IMR-90 (cell line): Measurements from ENCODE around the gene LRRC18. TPM values are rescaled to one million over a fixed set of nuclear protein-coding genes. Genes with fewer than 3 reads are reported as not detected.

Experiments used
- ATAC-seq: fragments of 200-7000 bp; cut with Tn5 transposase; 2 replicates; pipeline ENCODE4 v1.9.1; 2020; ENCODE audit warnings: low read depth, mild to moderate bottlenecking, moderate library complexity
- BruUV-seq: library from RNA; stranded (reverse); fragments of 400-500 nt; replicated peaks from 2 replicates; lab custom pipeline; 2021; lab: Mats Ljungman, UMichigan
- CTCF ChIA-PET: fragments of 300-600 bp; formaldehyde crosslinking; extraction: SDS; loops from one replicate; lab custom pipeline; 2021; ENCODE audit warnings: antibody characterized with exemption; lab: Yijun Ruan, JAX
- POLR2A ChIA-PET: fragments of 300-600 bp; sonication (Branson Sonifier 250); formaldehyde crosslinking; loops from one replicate; lab custom pipeline; 2022; ENCODE audit warnings: antibody characterized with exemption; ENCODE audit not compliant: unreplicated experiment; lab: Charles Lee
- DNase-seq: peaks from one replicate; pipeline ENCODE4 v3.0.0; 2013
- H2AFZ ChIP-seq: replicated peaks from 2 replicates; pipeline ENCODE3; 2013; ENCODE audit warnings: low read length, mild to moderate bottlenecking; ENCODE audit not compliant: poor library complexity
- H2AK5ac ChIP-seq: 2 replicates; pipeline ENCODE4 v1.6.1; 2013; ENCODE audit warnings: low read depth, low read length, inconsistent platforms
- H2AK9ac ChIP-seq: replicated peaks from 2 replicates; pipeline ENCODE3; 2013; ENCODE audit warnings: mild to moderate bottlenecking, low read depth, low read length, moderate library complexity; ENCODE audit not compliant: poor library complexity
- H2BK120ac ChIP-seq: 2 replicates; pipeline ENCODE4 v1.6.1; 2013; ENCODE audit warnings: low read depth, low read length, inconsistent platforms
- H2BK15ac ChIP-seq: 3 replicates; pipeline ENCODE4 v1.6.1; 2013; ENCODE audit warnings: low read depth, low read length, inconsistent platforms
- H2BK20ac ChIP-seq: 2 replicates; pipeline ENCODE4 v1.6.1; 2013; ENCODE audit warnings: low read depth, mild to moderate bottlenecking, inconsistent platforms, low read length, moderate library complexity
- H2BK5ac ChIP-seq: 2 replicates; pipeline ENCODE4 v1.6.1; 2013; ENCODE audit warnings: mild to moderate bottlenecking, low read depth, low read length, inconsistent platforms; ENCODE audit not compliant: poor library complexity, severe bottlenecking
- H3K14ac ChIP-seq: replicated peaks from 2 replicates; pipeline ENCODE4 v1.6.1; 2013; ENCODE audit warnings: low read depth, low read length, inconsistent platforms
- H3K18ac ChIP-seq: 2 replicates; pipeline ENCODE4 v1.6.1; 2013; ENCODE audit warnings: low read depth, low read length, control low read depth
- H3K23ac ChIP-seq: 2 replicates; pipeline ENCODE4 v1.6.1; 2013; ENCODE audit warnings: low read depth, low read length, inconsistent platforms
- H3K27ac ChIP-seq: 2 replicates; pipeline ENCODE4 v1.5.1; 2013; ENCODE audit warnings: mild to moderate bottlenecking, control low read depth, low read length; ENCODE audit not compliant: insufficient read depth
- H3K27me3 ChIP-seq: 2 replicates; pipeline ENCODE4 v1.6.1; 2013; ENCODE audit warnings: low read length; ENCODE audit not compliant: control insufficient read depth, insufficient read depth
- H3K36me3 ChIP-seq: 2 replicates; pipeline ENCODE4 v1.6.1; 2013; ENCODE audit warnings: low read length, mixed read lengths; ENCODE audit not compliant: control insufficient read depth, insufficient read depth
- H3K4ac ChIP-seq: 2 replicates; pipeline ENCODE4 v1.6.1; 2013; ENCODE audit warnings: low read depth, low read length, inconsistent platforms
- H3K4me1 ChIP-seq: 2 replicates; pipeline ENCODE4 v1.6.1; 2013; ENCODE audit warnings: low read length, mixed read lengths; ENCODE audit not compliant: control insufficient read depth, insufficient read depth
- H3K4me2 ChIP-seq: 2 replicates; pipeline ENCODE4 v1.6.1; 2013; ENCODE audit warnings: low read depth, mild to moderate bottlenecking, control low read depth, low read length, moderate library complexity
- H3K4me3 ChIP-seq: 2 replicates; pipeline ENCODE4 v1.5.1; 2013; ENCODE audit warnings: low read depth, mild to moderate bottlenecking, control low read depth, low read length, moderate library complexity; ENCODE audit not compliant: insufficient read depth
- H3K56ac ChIP-seq: 2 replicates; pipeline ENCODE4 v1.6.1; 2013; ENCODE audit warnings: low read length, inconsistent platforms; ENCODE audit not compliant: insufficient read depth; ENCODE audit errors: extremely low read depth
- H3K79me1 ChIP-seq, 2 experiments: 2 replicates each; pipeline ENCODE4 v1.6.1; 2013; ENCODE audit warnings: low read length in 2 of 2, inconsistent platforms in 1 of 2, low read depth in 1 of 2
- H3K9ac ChIP-seq: 2 replicates; pipeline ENCODE4 v1.6.1; 2013; ENCODE audit warnings: low read depth, low read length, control low read depth
- H3K9me1 ChIP-seq: 2 replicates; pipeline ENCODE4 v1.6.1; 2013; ENCODE audit warnings: low read length, inconsistent platforms; ENCODE audit not compliant: insufficient read depth
- H3K9me3 ChIP-seq: 2 replicates; pipeline ENCODE4 v1.6.1; 2013; ENCODE audit warnings: low read length; ENCODE audit not compliant: control insufficient read depth, insufficient read depth
- H4K20me1 ChIP-seq: 2 replicates; pipeline ENCODE4 v1.6.1; 2013; ENCODE audit warnings: low read length, inconsistent platforms; ENCODE audit not compliant: insufficient read depth
- H4K5ac ChIP-seq: 2 replicates; pipeline ENCODE4 v1.6.1; 2013; ENCODE audit warnings: mild to moderate bottlenecking, low read depth, low read length, control low read depth
- H4K8ac ChIP-seq, 2 experiments: 2 replicates each; pipeline ENCODE4 v1.6.1; 2013; ENCODE audit warnings: low read depth in 2 of 2, low read length in 2 of 2, control low read depth in 1 of 2, inconsistent platforms in 1 of 2
- H4K91ac ChIP-seq: 2 replicates; pipeline ENCODE4 v1.6.1; 2013; ENCODE audit warnings: low read depth, low read length, inconsistent platforms; ENCODE audit not compliant: insufficient read depth
- BHLHE40 ChIP-seq: fragments of 150-350 bp; IDR thresholded peaks from 2 replicates; pipeline ENCODE4 v1.6.1; 2016; ENCODE audit warnings: mild to moderate bottlenecking, low read depth, low read length
- CEBPB ChIP-seq: IDR thresholded peaks from 2 replicates; pipeline ENCODE4 v1.6.1; 2012; ENCODE audit warnings: low read depth, low read length, improper control_type of control experiment
- CHD1 ChIP-seq: IDR thresholded peaks from 2 replicates; pipeline ENCODE4 v1.6.1; 2012; ENCODE audit warnings: low read depth, low read length, improper control_type of control experiment
- FOS ChIP-seq: fragments of 150-350 bp; IDR thresholded peaks from 2 replicates; pipeline ENCODE4 v1.6.1; 2016; ENCODE audit warnings: low read depth, low read length
- MAFK ChIP-seq: IDR thresholded peaks from 2 replicates; pipeline ENCODE4 v1.6.1; 2012; ENCODE audit warnings: low read depth, low read length, improper control_type of control experiment
- MAZ ChIP-seq: IDR thresholded peaks from 2 replicates; pipeline ENCODE4 v1.6.1; 2012; ENCODE audit warnings: low read depth, mild to moderate bottlenecking, low read length, improper control_type of control experiment, moderate library complexity, borderline replicate concordance
- MXI1 ChIP-seq: IDR thresholded peaks from 2 replicates; pipeline ENCODE4 v1.6.1; 2012; ENCODE audit warnings: low read depth, mild to moderate bottlenecking, low read length, moderate library complexity, borderline replicate concordance
- NFE2L2 ChIP-seq: fragments of 150-350 bp; IDR thresholded peaks from 2 replicates; pipeline ENCODE4 v1.6.1; 2016; ENCODE audit warnings: low read depth, mild to moderate bottlenecking, low read length
- POLR2A ChIP-seq: IDR thresholded peaks from 2 replicates; pipeline ENCODE4 v1.6.1; 2012; ENCODE audit warnings: mild to moderate bottlenecking, low read depth, low read length
- RAD21 ChIP-seq: IDR thresholded peaks from 2 replicates; pipeline ENCODE4 v1.6.1; 2012; ENCODE audit warnings: low read length, improper control_type of control experiment
- RCOR1 ChIP-seq: IDR thresholded peaks from 2 replicates; pipeline ENCODE4 v1.6.1; 2012; ENCODE audit warnings: mild to moderate bottlenecking, low read length, improper control_type of control experiment; ENCODE audit not compliant: insufficient replicate concordance
- RFX5 ChIP-seq: IDR thresholded peaks from 2 replicates; pipeline ENCODE4 v1.8.0; 2012; ENCODE audit warnings: low read depth, mild to moderate bottlenecking, low read length, moderate library complexity
- SMC3 ChIP-seq: fragments of 150-350 bp; IDR thresholded peaks from 2 replicates; pipeline ENCODE4 v1.6.1; 2016; ENCODE audit warnings: low read depth, mild to moderate bottlenecking, antibody characterized with exemption, low read length, moderate library complexity
- WGBS, 2 experiments: methylation state at CpG; one replicate each; pipeline versions ENCODE4 v1.1.5 to v1.1.7; 2013; ENCODE audit warnings: missing lambda C conversion rate in 2 of 2; ENCODE audit not compliant: insufficient read length in 1 of 2; ENCODE audit errors: extremely low coverage in 2 of 2; 5-methylcytosine and 5-hydroxymethylcytosine counted together
- dilution Hi-C: fragments of 300-500 bp; cut with HindIII; formaldehyde crosslinking; loops from one replicate; pipeline ENCODE4 v1.14.3; 2018; ENCODE audit warnings: low sequenced_read_pairs; ENCODE audit not compliant: unreplicated experiment
- in situ Hi-C: fragments of 300-500 bp; cut with MboI; formaldehyde crosslinking; loops from 3 replicates; pipeline ENCODE4 v1.14.3; 2019; ENCODE audit warnings: low sequenced_read_pairs, inconsistent platforms, mixed read lengths
- intact Hi-C: fragments of 100-400 bp; cut with micrococcal nuclease; formaldehyde crosslinking; loops from 2 replicates; pipeline ENCODE4 v1.10.0; 2022
- polyA plus RNA-seq, 3 experiments: library from polyadenylated mRNA; depleted of rRNA; stranded (reverse); fragments of >200 nt; gene quantifications; 2 replicates each; pipeline ENCODE4 v1.2.3, GENCODE V29; 2012; ENCODE audit warnings: low replicate concordance in 1 of 3
- total RNA-seq: library from RNA; depleted of rRNA; stranded (reverse); fragments of >200 nt; gene quantifications from 2 replicates; pipeline ENCODE4 v1.2.3, GENCODE V29; 2012
- TF ChIP-seq, protein P1 (sequence below): conservative IDR thresholded peaks from 2 replicates; pipeline ENCODE4 v1.5.1; 2012; ENCODE audit warnings: mild to moderate bottlenecking, low read depth, low read length, improper control_type of control experiment
- TF ChIP-seq, protein P2 (sequence below): fragments of 150-350 bp; IDR thresholded peaks from 2 replicates; pipeline ENCODE4 v1.6.1; 2017; ENCODE audit warnings: mild to moderate bottlenecking, antibody characterized with exemption, low read length, low read depth
- TF ChIP-seq, protein P3 (sequence below): fragments of 150-350 bp; IDR thresholded peaks from 2 replicates; pipeline ENCODE4 v1.6.1; 2016; ENCODE audit warnings: low read depth, mild to moderate bottlenecking, low read length, moderate library complexity, borderline replicate concordance

Gene LRRC18
- total and polyA plus RNA-seq, 2 of the 4 experiments (the other 2 are of a cell fraction), result not detected

GRCh38 chr10:48985621-48986158 is 46.0 kb upstream of the LRRC18 start:
- no peak overlapping the region for H3K9ac ChIP-seq
- no peaks in the 10 kb centered on the region for H4K20me1 ChIP-seq
- dilution Hi-C loops (no loop called here), in situ Hi-C loops (no loop called here), intact Hi-C loops (no loop called here)
- H3K4me2 ChIP-seq, result no peak overlapping the region
- H3K9me3 ChIP-seq, result no peaks in the 10 kb centered on the region
- H2AK9ac ChIP-seq, result no peak overlapping the region
- H4K8ac ChIP-seq, result no peak overlapping the region
- H2AK5ac ChIP-seq, result no peak overlapping the region
- no peak overlapping the region for H3K27ac ChIP-seq
- no peaks in the 10 kb centered on the region for H3K4me1 ChIP-seq
- no peak for ATAC-seq
- H4K91ac ChIP-seq, result no peak overlapping the region
- H2BK15ac ChIP-seq, result no peak overlapping the region
- H3K4me3 ChIP-seq, result no peak overlapping the region
- H3K23ac ChIP-seq, result no peak overlapping the region
- DNase-seq, result no peak
- H3K56ac ChIP-seq, result no peak overlapping the region
- 100% methylated on average over 2 of the region's 7 CpGs; no CpG with 5 or more reads in 1 of the 2 experiments for WGBS, 2 experiments
- H4K5ac ChIP-seq, result no peak overlapping the region
- no peak overlapping the region for H3K4ac ChIP-seq
- H3K14ac ChIP-seq, result no peak overlapping the region
- TF ChIP-seq RAD21 (no peak), MAFK (no peak), BHLHE40 (no peak), MAZ (no peak), RFX5 (no peak), MXI1 (no peak), SMC3 (no peak), RCOR1 (no peak), POLR2A (no peak), CHD1 (no peak), NFE2L2 (no peak), CEBPB (no peak), FOS (no peak)
- TF ChIP-seq, protein P1, sequence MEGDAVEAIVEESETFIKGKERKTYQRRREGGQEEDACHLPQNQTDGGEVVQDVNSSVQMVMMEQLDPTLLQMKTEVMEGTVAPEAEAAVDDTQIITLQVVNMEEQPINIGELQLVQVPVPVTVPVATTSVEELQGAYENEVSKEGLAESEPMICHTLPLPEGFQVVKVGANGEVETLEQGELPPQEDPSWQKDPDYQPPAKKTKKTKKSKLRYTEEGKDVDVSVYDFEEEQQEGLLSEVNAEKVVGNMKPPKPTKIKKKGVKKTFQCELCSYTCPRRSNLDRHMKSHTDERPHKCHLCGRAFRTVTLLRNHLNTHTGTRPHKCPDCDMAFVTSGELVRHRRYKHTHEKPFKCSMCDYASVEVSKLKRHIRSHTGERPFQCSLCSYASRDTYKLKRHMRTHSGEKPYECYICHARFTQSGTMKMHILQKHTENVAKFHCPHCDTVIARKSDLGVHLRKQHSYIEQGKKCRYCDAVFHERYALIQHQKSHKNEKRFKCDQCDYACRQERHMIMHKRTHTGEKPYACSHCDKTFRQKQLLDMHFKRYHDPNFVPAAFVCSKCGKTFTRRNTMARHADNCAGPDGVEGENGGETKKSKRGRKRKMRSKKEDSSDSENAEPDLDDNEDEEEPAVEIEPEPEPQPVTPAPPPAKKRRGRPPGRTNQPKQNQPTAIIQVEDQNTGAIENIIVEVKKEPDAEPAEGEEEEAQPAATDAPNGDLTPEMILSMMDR, result no peak
- TF ChIP-seq, protein P2, sequence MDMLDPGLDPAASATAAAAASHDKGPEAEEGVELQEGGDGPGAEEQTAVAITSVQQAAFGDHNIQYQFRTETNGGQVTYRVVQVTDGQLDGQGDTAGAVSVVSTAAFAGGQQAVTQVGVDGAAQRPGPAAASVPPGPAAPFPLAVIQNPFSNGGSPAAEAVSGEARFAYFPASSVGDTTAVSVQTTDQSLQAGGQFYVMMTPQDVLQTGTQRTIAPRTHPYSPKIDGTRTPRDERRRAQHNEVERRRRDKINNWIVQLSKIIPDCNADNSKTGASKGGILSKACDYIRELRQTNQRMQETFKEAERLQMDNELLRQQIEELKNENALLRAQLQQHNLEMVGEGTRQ, result no peak
- TF ChIP-seq, protein P3, sequence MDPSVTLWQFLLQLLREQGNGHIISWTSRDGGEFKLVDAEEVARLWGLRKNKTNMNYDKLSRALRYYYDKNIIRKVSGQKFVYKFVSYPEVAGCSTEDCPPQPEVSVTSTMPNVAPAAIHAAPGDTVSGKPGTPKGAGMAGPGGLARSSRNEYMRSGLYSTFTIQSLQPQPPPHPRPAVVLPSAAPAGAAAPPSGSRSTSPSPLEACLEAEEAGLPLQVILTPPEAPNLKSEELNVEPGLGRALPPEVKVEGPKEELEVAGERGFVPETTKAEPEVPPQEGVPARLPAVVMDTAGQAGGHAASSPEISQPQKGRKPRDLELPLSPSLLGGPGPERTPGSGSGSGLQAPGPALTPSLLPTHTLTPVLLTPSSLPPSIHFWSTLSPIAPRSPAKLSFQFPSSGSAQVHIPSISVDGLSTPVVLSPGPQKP, result no peak
- H2AFZ ChIP-seq, result no peak overlapping the region
- no peaks in the 10 kb centered on the region for H3K36me3 ChIP-seq
- no peaks in the 10 kb centered on the region for H3K9me1 ChIP-seq
- H2BK120ac ChIP-seq, result no peak overlapping the region
- ChIA-PET POLR2A (no interaction called here), CTCF (no interaction called here)
- no peaks in the 10 kb centered on the region for H3K79me1 ChIP-seq
- no TSS peak for BruUV-seq
- no peak overlapping the region for H3K18ac ChIP-seq
- H3K27me3 ChIP-seq, result peaks cover 13% of the 10 kb centered on the region
- no peak overlapping the region for H2BK20ac ChIP-seq
- H2BK5ac ChIP-seq, result no peak overlapping the region
